Suppressor macrophage treated with lipopolysaccharide for 1 hour (primary cell): Measurements from ENCODE around the gene RAI1.

Experiments
- DNase-seq, 3 donors: peaks; one replicate each; pipeline ENCODE4 v3.0.0-alpha.2; 2020 to 2022

RAI1 gene

GRCh38 chr17:17698869-17699351 lies 17.7 kb downstream of the RAI1 start:
- DNase-seq, result no peak

GRCh38 chr17:17699491-17699890 lies 18.2 kb downstream of the RAI1 start:
- no peak for DNase-seq

GRCh38 chr17:17700251-17700969 lies 19.2 kb downstream of the RAI1 start:
- no peak for DNase-seq

- DNase-seq, result no peak
Measured at GRCh38 chr17:17701112-17701511, 19.9 kb downstream of the RAI1 start.

GRCh38 chr17:17701658-17702057 lies 20.4 kb downstream of the RAI1 start:
- DNase-seq, result no peak

- DNase-seq, result no peak
Measured at GRCh38 chr17:17702449-17703139, 21.3 kb downstream of the RAI1 start.

- no peak for DNase-seq
Measured at GRCh38 chr17:17703140-17703919, 22.1 kb downstream of the RAI1 start.

GRCh38 chr17:17704931-17705330 lies 23.7 kb downstream of the RAI1 start:
- no peak for DNase-seq

- DNase-seq, result no peak
Measured at GRCh38 chr17:17706140-17707060, 25.1 kb downstream of the RAI1 start.

- DNase-seq, result no peak
Measured at GRCh38 chr17:17708295-17708694, 27.0 kb downstream of the RAI1 start.

- no peak for DNase-seq
Measured at GRCh38 chr17:17708816-17709215, 27.6 kb downstream of the RAI1 start.

GRCh38 chr17:17709815-17710321 lies 28.6 kb downstream of the RAI1 start:
- no peak for DNase-seq

GRCh38 chr17:17710355-17710727 lies 29.1 kb downstream of the RAI1 start:
- no peak for DNase-seq

GRCh38 chr17:17710728-17711541 lies 29.7 kb downstream of the RAI1 start:
- no peak for DNase-seq

GRCh38 chr17:17711641-17712162 lies 30.4 kb downstream of the RAI1 start:
- DNase-seq, result no peak

- DNase-seq, result peak; percentile 49 to 72 (median 54)
Measured at GRCh38 chr17:17712268-17712924, 31.1 kb downstream of the RAI1 start.

GRCh38 chr17:17713839-17714238 lies 32.6 kb downstream of the RAI1 start:
- no peak for DNase-seq

- DNase-seq, result peak; percentile 46 to 53 (median 53)
Measured at GRCh38 chr17:17714261-17714866, 33.1 kb downstream of the RAI1 start.

GRCh38 chr17:17714879-17715278 lies 33.6 kb downstream of the RAI1 start:
- no peak for DNase-seq
